ENCODE data around the gene TYW1.

DNA sequence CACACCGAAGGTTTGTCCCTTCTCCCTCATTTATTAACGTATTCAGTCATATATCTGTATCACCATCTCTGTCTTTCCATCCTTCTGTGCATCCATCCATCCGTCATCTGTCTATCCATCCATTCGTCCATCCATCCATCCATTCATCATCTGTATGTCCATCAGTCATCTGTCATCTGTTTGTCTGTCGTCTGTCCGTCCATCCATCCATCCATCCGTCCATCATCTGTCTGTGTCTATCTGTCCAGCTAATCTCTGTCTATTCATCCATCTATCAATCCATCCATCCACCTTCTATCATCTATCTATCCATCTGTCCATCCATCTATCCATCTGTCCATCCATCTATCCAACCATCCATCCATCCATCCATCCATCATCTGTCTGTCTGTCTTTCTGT, 213.9 kb downstream of the TYW1 start:
- TF ChIP-seq BRCA1 (IDR thresholded peaks at IDR 0.05; ENCODE audit: low read depth, low read length) (no peak), ZNF274 (IDR thresholded peaks at IDR 0.05; ENCODE audit: borderline replicate concordance, extremely low read depth, low read length) (no peak), RAD21 (IDR thresholded peaks at IDR 0.05 in 1 of 2, conservative IDR thresholded peaks at IDR 0.05 in 1 of 2; ENCODE audit: low read depth in 2 of 2, low read length in 2 of 2) (no peak)
- TF ChIP-seq, protein P1, sequence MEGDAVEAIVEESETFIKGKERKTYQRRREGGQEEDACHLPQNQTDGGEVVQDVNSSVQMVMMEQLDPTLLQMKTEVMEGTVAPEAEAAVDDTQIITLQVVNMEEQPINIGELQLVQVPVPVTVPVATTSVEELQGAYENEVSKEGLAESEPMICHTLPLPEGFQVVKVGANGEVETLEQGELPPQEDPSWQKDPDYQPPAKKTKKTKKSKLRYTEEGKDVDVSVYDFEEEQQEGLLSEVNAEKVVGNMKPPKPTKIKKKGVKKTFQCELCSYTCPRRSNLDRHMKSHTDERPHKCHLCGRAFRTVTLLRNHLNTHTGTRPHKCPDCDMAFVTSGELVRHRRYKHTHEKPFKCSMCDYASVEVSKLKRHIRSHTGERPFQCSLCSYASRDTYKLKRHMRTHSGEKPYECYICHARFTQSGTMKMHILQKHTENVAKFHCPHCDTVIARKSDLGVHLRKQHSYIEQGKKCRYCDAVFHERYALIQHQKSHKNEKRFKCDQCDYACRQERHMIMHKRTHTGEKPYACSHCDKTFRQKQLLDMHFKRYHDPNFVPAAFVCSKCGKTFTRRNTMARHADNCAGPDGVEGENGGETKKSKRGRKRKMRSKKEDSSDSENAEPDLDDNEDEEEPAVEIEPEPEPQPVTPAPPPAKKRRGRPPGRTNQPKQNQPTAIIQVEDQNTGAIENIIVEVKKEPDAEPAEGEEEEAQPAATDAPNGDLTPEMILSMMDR (IDR thresholded peaks at IDR 0.05; ENCODE audit: control extremely low read depth in 1 of 3, insufficient read depth in 1 of 3, low read depth in 1 of 3, low read length in 3 of 3): no peak

All from H1 (cell line).